Esophagus mucosa (tissue), 1 donor: ENCODE data around the gene TM9SF1. TPM values are rescaled to one million over a fixed set of nuclear protein-coding genes. Genes with fewer than 3 reads are reported as not detected.
A peak's percentile ranks its signal among the peaks of the same experiment; 100 is the strongest.

Experiments
- ATAC-seq: fragments of 200-7000 bp; cut with Tn5 transposase; one replicate; pipeline ENCODE4 v1.9.1; 2020
- total RNA-seq: library from RNA; stranded (reverse); gene quantifications from one replicate; pipeline ENCODE4 v1.2.4, GENCODE V29; 2023
- donor health status: DM: yes; HTN: yes; CAD: no.

TM9SF1 gene
- total RNA-seq, 1 donor from 2014 or later: 30.3 TPM

- ATAC-seq: no peak
Observed at GRCh38 chr14:24177041-24177825, 18.0 kb downstream of the TM9SF1 start.

GRCh38 chr14:24176599-24176998, 18.6 kb downstream of the TM9SF1 start:
- ATAC-seq: no peak

- peak; percentile 2 for ATAC-seq
Observed at GRCh38 chr14:24172871-24173281, 22.4 kb downstream of the TM9SF1 start.

GRCh38 chr14:24172261-24172860, 22.9 kb downstream of the TM9SF1 start:
- peak; percentile 19 for ATAC-seq

GRCh38 chr14:24171422-24172260, 23.6 kb downstream of the TM9SF1 start, which contains the start of gene REC8:
TSS of gene REC8 (plus strand) at chr14:24172080. CDS start at chr14:24172553, 473 bp downstream.
- peak; percentile 60 for ATAC-seq

- no peak for ATAC-seq
Observed at GRCh38 chr14:24167469-24168114, 27.6 kb downstream of the TM9SF1 start.

GRCh38 chr14:24165785-24166184, 29.5 kb downstream of the TM9SF1 start:
- no peak for ATAC-seq

- ATAC-seq: no peak
Observed at GRCh38 chr14:24164518-24164991, 30.7 kb downstream of the TM9SF1 start.

- no peak for ATAC-seq
Observed at GRCh38 chr14:24162093-24162492, 33.1 kb downstream of the TM9SF1 start.

- peak; percentile 89 for ATAC-seq
Observed at GRCh38 chr14:24160850-24161804, 34.1 kb downstream of the TM9SF1 start, which contains the start of gene IRF9. TSS of gene IRF9 (plus strand) at chr14:24161265. CDS start at chr14:24162145, 880 bp downstream.

GRCh38 chr14:24160499-24160849, 34.8 kb downstream of the TM9SF1 start:
- peak; percentile 1 for ATAC-seq

- no peak for ATAC-seq
Observed at GRCh38 chr14:24159777-24160498, 35.3 kb downstream of the TM9SF1 start.

- no peak for ATAC-seq
Observed at GRCh38 chr14:24157331-24157730, 37.9 kb downstream of the TM9SF1 start.

GRCh38 chr14:24156840-24157239, 38.4 kb downstream of the TM9SF1 start:
- no peak for ATAC-seq

GRCh38 chr14:24155100-24155499, 40.1 kb downstream of the TM9SF1 start:
- no peak for ATAC-seq

GRCh38 chr14:24151404-24152080, 43.7 kb downstream of the TM9SF1 start:
- ATAC-seq: no peak

GRCh38 chr14:24150993-24151392, 44.2 kb downstream of the TM9SF1 start:
- ATAC-seq: no peak

- no peak for ATAC-seq
Observed at GRCh38 chr14:24150567-24150966, 44.7 kb downstream of the TM9SF1 start.

- ATAC-seq: no peak
Observed at GRCh38 chr14:24150061-24150460, 45.2 kb downstream of the TM9SF1 start.
